HEK293 (cell line): Measurements from ENCODE around the gene PGAP6.

Source experiments
- CTCF ChIA-PET: fragments of 350-600 bp; formaldehyde crosslinking; extraction: SDS; loops from one replicate; lab custom pipeline; 2021; ENCODE audit warnings: antibody characterized with exemption; lab: Yijun Ruan, JAX
- POLR2A ChIA-PET: fragments of 300-600 bp; formaldehyde crosslinking; extraction: SDS; loops from one replicate; lab custom pipeline; 2020; ENCODE audit warnings: antibody characterized with exemption, inconsistent platforms; lab: Yijun Ruan, JAX
- H3K27ac ChIP-seq: fragments of 200-500 bp; sonication (Bioruptor generic); 2 replicates; pipeline ENCODE4 v1.5.1; 2014; ENCODE audit warnings: low read depth, low read length, control low read depth, inconsistent platforms; ENCODE audit errors: extremely low read depth
- H3K36me3 ChIP-seq, 2 experiments: fragments of 200-500 bp in 1 of 2; sonication (Bioruptor generic) in 1 of 2; 1 replicate in 1 of 2; 2 replicates in 1 of 2; pipeline ENCODE4 v1.5.1; 2014 to 2017; ENCODE audit warnings: inconsistent platforms in 2 of 2, low read length in 2 of 2; ENCODE audit not compliant: control insufficient read depth in 2 of 2, insufficient read depth in 1 of 2
- H3K4me1 ChIP-seq: fragments of 200-500 bp; sonication (Bioruptor generic); 2 replicates; pipeline ENCODE4 v1.5.1; 2014; ENCODE audit warnings: mild to moderate bottlenecking, low read length, inconsistent platforms; ENCODE audit not compliant: control insufficient read depth, insufficient read depth
- H3K4me3 ChIP-seq: 2 replicates; pipeline ENCODE4 v1.5.1; 2011; ENCODE audit warnings: low read depth, mild to moderate bottlenecking, control low read depth, low read length, moderate library complexity
- H3K9me3 ChIP-seq: fragments of 200-500 bp; sonication (Bioruptor generic); 2 replicates; pipeline ENCODE4 v1.5.1; 2014; ENCODE audit warnings: low read depth, low read length, inconsistent platforms; ENCODE audit not compliant: control insufficient read depth, insufficient read depth
- SCRT1 ChIP-seq: fragments of 450-650 bp; formaldehyde crosslinking; IDR thresholded peaks from 2 replicates; pipeline ENCODE4 v1.5.1; 2016; ENCODE audit warnings: missing biosample characterization, missing genetic modification characterization, borderline replicate concordance
- YY2 ChIP-seq: fragments of 450-650 bp; formaldehyde crosslinking; IDR thresholded peaks from 2 replicates; pipeline ENCODE4 v1.5.1; 2016; ENCODE audit warnings: missing biosample characterization, missing genetic modification characterization
- ZBTB21 ChIP-seq: fragments of 450-650 bp; formaldehyde crosslinking; IDR thresholded peaks from 2 replicates; pipeline ENCODE4 v1.5.1; 2017; ENCODE audit warnings: missing biosample characterization, missing genetic modification characterization
- ZFP3 ChIP-seq: fragments of 450-650 bp; formaldehyde crosslinking; IDR thresholded peaks from 2 replicates; pipeline ENCODE4 v1.5.1; 2016; ENCODE audit warnings: low read depth, missing biosample characterization, missing genetic modification characterization
- ZNF221 ChIP-seq: fragments of 450-650 bp; formaldehyde crosslinking; IDR thresholded peaks from 2 replicates; pipeline ENCODE4 v1.5.1; 2017; ENCODE audit warnings: missing biosample characterization, missing genetic modification characterization, borderline replicate concordance
- ZNF23 ChIP-seq: fragments of 450-650 bp; formaldehyde crosslinking; IDR thresholded peaks from 2 replicates; pipeline ENCODE4 v1.5.1; 2016; ENCODE audit warnings: missing biosample characterization, missing genetic modification characterization, borderline replicate concordance
- ZNF266 ChIP-seq: fragments of 450-650 bp; formaldehyde crosslinking; IDR thresholded peaks from 2 replicates; pipeline ENCODE4 v1.5.1; 2016; ENCODE audit warnings: missing biosample characterization, missing genetic modification characterization, low read depth
- ZNF292 ChIP-seq: fragments of 450-650 bp; formaldehyde crosslinking; IDR thresholded peaks from 2 replicates; pipeline ENCODE4 v1.5.1; 2016; ENCODE audit warnings: low read depth, missing biosample characterization, missing genetic modification characterization, borderline replicate concordance
- ZNF350 ChIP-seq: fragments of 450-650 bp; formaldehyde crosslinking; IDR thresholded peaks from 2 replicates; pipeline ENCODE4 v1.5.0; 2017; ENCODE audit warnings: missing biosample characterization, mild to moderate bottlenecking, missing genetic modification characterization
- ZNF510 ChIP-seq: fragments of 450-650 bp; formaldehyde crosslinking; IDR thresholded peaks from 2 replicates; pipeline ENCODE4 v1.5.1; 2018; ENCODE audit warnings: mild to moderate bottlenecking, missing genetic modification characterization, missing biosample characterization; ENCODE audit not compliant: insufficient replicate concordance
- ZNF623 ChIP-seq: fragments of 450-650 bp; formaldehyde crosslinking; IDR thresholded peaks from 2 replicates; pipeline ENCODE4 v1.5.1; 2016; ENCODE audit warnings: missing biosample characterization, missing genetic modification characterization
- ZNF777 ChIP-seq: fragments of 450-650 bp; formaldehyde crosslinking; IDR thresholded peaks from 2 replicates; pipeline ENCODE4 v1.5.1; 2017; ENCODE audit warnings: missing biosample characterization, missing genetic modification characterization, borderline replicate concordance
- ZNF785 ChIP-seq: fragments of 450-650 bp; formaldehyde crosslinking; IDR thresholded peaks from 2 replicates; pipeline ENCODE4 v1.5.1; 2016; ENCODE audit warnings: missing biosample characterization, missing genetic modification characterization
- TF ChIP-seq, protein P1 (sequence below): fragments of 450-650 bp; formaldehyde crosslinking; conservative IDR thresholded peaks from 2 replicates; pipeline ENCODE4 v1.5.1; 2016; ENCODE audit warnings: low read depth, missing biosample characterization, missing genetic modification characterization
- TF ChIP-seq, protein P2 (sequence below): fragments of 450-650 bp; formaldehyde crosslinking; IDR thresholded peaks from 2 replicates; pipeline ENCODE4 v1.5.0; 2017; ENCODE audit warnings: missing biosample characterization, missing genetic modification characterization, borderline replicate concordance
- TF ChIP-seq, protein P3 (sequence below): fragments of 450-650 bp; formaldehyde crosslinking; IDR thresholded peaks from 2 replicates; pipeline ENCODE4 v1.5.1; 2016; ENCODE audit warnings: missing biosample characterization, missing genetic modification characterization
- TF ChIP-seq, protein P4 (sequence below): fragments of 450-650 bp; formaldehyde crosslinking; IDR thresholded peaks from 2 replicates; pipeline ENCODE4 v1.5.1; 2017; ENCODE audit warnings: missing biosample characterization, missing genetic modification characterization
- TF ChIP-seq, protein P5 (sequence below): fragments of 450-650 bp; formaldehyde crosslinking; IDR thresholded peaks from 2 replicates; pipeline ENCODE4 v1.5.1; 2017; ENCODE audit warnings: missing biosample characterization, missing genetic modification characterization

Gene PGAP6

DNA sequence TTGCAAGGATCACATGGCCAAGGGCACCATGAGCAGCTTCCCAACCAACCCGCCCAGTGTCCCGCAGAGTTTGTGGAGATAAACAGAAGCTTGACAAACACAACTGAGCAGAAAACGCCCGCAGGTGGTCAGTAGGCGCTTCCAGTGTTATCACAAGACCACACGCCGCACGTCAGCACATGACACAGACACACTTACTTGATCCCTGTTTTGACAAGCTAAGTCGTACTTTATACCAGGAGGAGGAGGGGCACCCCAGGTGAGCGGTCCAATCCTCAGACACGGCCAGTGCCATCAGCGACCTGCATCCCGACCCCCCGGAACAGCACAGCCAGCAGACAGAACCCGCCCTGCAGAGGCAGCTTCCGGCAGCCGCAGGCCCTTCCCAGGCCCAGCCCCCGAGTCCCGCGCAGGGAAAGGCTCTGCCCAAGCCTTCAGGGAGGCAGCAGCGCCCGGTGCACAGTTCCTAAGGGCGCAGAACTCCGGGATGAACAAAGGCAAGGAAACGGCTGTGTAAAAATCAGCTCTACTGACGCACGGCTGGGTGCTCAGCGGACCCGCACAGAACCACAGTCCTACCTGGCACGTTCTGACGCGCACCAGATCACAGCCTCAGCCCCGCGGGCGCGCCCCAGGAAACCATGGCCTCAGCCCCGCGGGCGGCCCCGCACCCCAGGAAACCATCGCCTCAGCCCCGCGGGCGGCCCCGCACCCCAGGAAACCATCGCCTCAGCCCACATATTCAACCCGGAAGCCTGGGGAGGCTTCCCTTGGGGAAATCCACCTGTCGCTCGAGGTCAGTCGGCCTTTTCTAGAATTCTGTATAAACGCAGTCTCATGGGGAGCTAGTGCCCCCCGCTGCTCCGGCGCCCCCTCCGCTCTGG is 57.1 kb downstream of the PGAP6 start (continued):
- TF ChIP-seq, protein P1, sequence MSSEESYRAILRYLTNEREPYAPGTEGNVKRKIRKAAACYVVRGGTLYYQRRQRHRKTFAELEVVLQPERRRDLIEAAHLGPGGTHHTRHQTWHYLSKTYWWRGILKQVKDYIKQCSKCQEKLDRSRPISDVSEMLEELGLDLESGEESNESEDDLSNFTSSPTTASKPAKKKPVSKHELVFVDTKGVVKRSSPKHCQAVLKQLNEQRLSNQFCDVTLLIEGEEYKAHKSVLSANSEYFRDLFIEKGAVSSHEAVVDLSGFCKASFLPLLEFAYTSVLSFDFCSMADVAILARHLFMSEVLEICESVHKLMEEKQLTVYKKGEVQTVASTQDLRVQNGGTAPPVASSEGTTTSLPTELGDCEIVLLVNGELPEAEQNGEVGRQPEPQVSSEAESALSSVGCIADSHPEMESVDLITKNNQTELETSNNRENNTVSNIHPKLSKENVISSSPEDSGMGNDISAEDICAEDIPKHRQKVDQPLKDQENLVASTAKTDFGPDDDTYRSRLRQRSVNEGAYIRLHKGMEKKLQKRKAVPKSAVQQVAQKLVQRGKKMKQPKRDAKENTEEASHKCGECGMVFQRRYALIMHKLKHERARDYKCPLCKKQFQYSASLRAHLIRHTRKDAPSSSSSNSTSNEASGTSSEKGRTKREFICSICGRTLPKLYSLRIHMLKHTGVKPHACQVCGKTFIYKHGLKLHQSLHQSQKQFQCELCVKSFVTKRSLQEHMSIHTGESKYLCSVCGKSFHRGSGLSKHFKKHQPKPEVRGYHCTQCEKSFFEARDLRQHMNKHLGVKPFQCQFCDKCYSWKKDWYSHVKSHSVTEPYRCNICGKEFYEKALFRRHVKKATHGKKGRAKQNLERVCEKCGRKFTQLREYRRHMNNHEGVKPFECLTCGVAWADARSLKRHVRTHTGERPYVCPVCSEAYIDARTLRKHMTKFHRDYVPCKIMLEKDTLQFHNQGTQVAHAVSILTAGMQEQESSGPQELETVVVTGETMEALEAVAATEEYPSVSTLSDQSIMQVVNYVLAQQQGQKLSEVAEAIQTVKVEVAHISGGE (tag by site-specific recombination) = no peak; the same call in none of the 2 replicates
- TF ChIP-seq ZNF785 (tag by site-specific recombination) (no peak), ZBTB21 (tag by site-specific recombination) (peak; percentile 68; the same call in 1 of the 2 replicates), ZFP3 (tag by site-specific recombination) (no peak), ZNF623 (no peak), ZNF777 (tag by site-specific recombination) (no peak), ZNF292 (no peak), ZNF266 (tag by site-specific recombination) (no peak), SCRT1 (tag by site-specific recombination) (peak; percentile 76), ZNF510 (tag by site-specific recombination) (no peak), ZNF221 (tag by site-specific recombination) (no peak), YY2 (tag by site-specific recombination) (no peak), ZNF350 (tag by site-specific recombination) (no peak)
- TF ChIP-seq, protein P2, sequence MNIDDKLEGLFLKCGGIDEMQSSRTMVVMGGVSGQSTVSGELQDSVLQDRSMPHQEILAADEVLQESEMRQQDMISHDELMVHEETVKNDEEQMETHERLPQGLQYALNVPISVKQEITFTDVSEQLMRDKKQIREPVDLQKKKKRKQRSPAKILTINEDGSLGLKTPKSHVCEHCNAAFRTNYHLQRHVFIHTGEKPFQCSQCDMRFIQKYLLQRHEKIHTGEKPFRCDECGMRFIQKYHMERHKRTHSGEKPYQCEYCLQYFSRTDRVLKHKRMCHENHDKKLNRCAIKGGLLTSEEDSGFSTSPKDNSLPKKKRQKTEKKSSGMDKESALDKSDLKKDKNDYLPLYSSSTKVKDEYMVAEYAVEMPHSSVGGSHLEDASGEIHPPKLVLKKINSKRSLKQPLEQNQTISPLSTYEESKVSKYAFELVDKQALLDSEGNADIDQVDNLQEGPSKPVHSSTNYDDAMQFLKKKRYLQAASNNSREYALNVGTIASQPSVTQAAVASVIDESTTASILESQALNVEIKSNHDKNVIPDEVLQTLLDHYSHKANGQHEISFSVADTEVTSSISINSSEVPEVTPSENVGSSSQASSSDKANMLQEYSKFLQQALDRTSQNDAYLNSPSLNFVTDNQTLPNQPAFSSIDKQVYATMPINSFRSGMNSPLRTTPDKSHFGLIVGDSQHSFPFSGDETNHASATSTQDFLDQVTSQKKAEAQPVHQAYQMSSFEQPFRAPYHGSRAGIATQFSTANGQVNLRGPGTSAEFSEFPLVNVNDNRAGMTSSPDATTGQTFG (tag by site-specific recombination) = no peak
- TF ChIP-seq, protein P3, sequence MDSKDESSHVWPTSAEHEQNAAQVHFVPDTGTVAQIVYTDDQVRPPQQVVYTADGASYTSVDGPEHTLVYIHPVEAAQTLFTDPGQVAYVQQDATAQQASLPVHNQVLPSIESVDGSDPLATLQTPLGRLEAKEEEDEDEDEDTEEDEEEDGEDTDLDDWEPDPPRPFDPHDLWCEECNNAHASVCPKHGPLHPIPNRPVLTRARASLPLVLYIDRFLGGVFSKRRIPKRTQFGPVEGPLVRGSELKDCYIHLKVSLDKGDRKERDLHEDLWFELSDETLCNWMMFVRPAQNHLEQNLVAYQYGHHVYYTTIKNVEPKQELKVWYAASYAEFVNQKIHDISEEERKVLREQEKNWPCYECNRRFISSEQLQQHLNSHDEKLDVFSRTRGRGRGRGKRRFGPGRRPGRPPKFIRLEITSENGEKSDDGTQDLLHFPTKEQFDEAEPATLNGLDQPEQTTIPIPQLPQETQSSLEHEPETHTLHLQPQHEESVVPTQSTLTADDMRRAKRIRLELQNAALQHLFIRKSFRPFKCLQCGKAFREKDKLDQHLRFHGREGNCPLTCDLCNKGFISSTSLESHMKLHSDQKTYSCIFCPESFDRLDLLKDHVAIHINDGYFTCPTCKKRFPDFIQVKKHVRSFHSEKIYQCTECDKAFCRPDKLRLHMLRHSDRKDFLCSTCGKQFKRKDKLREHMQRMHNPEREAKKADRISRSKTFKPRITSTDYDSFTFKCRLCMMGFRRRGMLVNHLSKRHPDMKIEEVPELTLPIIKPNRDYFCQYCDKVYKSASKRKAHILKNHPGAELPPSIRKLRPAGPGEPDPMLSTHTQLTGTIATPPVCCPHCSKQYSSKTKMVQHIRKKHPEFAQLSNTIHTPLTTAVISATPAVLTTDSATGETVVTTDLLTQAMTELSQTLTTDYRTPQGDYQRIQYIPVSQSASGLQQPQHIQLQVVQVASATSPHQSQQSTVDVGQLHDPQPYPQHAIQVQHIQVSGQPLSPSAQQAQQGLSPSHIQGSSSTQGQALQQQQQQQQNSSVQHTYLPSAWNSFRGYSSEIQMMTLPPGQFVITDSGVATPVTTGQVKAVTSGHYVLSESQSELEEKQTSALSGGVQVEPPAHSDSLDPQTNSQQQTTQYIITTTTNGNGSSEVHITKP (tag by site-specific recombination) = peak; percentile 91

DNA sequence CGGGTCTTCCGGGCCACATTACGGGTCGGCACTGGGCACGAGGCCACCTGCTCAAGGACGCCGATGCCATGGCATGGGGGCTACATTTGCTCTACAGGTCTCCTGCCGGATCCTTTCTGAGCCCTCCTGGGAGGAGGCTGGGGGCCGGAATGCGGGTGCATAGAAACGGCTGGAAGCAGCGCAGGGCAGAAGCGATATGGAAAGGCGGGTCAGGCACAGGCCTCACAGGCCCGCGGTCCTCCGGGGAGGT is 57.7 kb downstream of the PGAP6 start:
- Histone ChIP-seq H3K9me3 (no peaks in the 10 kb centered on the region), H3K27ac (peak overlapping the region; percentile 6; the same call in 1 of the 2 replicates), H3K4me1 (peaks cover 17% of the 10 kb centered on the region), H3K36me3 (peaks cover 0 to 11% of the 10 kb centered on the region in 2 experiments; a peak in 1 of 3 replicates), H3K4me3 (no peak overlapping the region)
- ChIA-PET CTCF (interaction anchor here (0.6 kb wide), 1 partner anchor 25 kb away, joined by 3 read pairs; no protein-coding TSS in a partner anchor), POLR2A (interaction anchor here (1.2 to 2.6 kb wide), 4 partner anchors 13 to 96 kb away, joined by 4 to 9 read pairs (median 7); partner anchors contain the start of genes AXIN1 and FAM234A)
- TF ChIP-seq, protein P4, sequence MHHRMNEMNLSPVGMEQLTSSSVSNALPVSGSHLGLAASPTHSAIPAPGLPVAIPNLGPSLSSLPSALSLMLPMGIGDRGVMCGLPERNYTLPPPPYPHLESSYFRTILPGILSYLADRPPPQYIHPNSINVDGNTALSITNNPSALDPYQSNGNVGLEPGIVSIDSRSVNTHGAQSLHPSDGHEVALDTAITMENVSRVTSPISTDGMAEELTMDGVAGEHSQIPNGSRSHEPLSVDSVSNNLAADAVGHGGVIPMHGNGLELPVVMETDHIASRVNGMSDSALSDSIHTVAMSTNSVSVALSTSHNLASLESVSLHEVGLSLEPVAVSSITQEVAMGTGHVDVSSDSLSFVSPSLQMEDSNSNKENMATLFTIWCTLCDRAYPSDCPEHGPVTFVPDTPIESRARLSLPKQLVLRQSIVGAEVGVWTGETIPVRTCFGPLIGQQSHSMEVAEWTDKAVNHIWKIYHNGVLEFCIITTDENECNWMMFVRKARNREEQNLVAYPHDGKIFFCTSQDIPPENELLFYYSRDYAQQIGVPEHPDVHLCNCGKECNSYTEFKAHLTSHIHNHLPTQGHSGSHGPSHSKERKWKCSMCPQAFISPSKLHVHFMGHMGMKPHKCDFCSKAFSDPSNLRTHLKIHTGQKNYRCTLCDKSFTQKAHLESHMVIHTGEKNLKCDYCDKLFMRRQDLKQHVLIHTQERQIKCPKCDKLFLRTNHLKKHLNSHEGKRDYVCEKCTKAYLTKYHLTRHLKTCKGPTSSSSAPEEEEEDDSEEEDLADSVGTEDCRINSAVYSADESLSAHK (tag by site-specific recombination) = peak; percentile 94; the same call in 1 of the 2 replicates
- no peak for TF ChIP-seq ZNF23 (tag by site-specific recombination)
- TF ChIP-seq, protein P5, sequence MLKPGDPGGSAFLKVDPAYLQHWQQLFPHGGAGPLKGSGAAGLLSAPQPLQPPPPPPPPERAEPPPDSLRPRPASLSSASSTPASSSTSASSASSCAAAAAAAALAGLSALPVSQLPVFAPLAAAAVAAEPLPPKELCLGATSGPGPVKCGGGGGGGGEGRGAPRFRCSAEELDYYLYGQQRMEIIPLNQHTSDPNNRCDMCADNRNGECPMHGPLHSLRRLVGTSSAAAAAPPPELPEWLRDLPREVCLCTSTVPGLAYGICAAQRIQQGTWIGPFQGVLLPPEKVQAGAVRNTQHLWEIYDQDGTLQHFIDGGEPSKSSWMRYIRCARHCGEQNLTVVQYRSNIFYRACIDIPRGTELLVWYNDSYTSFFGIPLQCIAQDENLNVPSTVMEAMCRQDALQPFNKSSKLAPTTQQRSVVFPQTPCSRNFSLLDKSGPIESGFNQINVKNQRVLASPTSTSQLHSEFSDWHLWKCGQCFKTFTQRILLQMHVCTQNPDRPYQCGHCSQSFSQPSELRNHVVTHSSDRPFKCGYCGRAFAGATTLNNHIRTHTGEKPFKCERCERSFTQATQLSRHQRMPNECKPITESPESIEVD (tag by site-specific recombination) = no peak
